GM23338 (cell line): Measurements from ENCODE around the gene PRTFDC1. TPM values are rescaled to one million over a fixed set of nuclear protein-coding genes. Genes with fewer than 3 reads are reported as not detected.

Source experiments
- ATAC-seq: fragments of 200-7000 bp; cut with Tn5 transposase; 3 replicates; pipeline ENCODE4 v1.9.1; 2020
- DNase-seq: peaks from one replicate; pipeline ENCODE4 v3.0.0-alpha.2; 2015; ENCODE audit warnings: low spot score
- H2AFZ ChIP-seq: fragments of 200-600 bp; sonication (generic); 2 replicates; pipeline ENCODE4 v1.8.0; 2016; ENCODE audit warnings: antibody characterized with exemption, mild to moderate bottlenecking, moderate library complexity
- H3F3A ChIP-seq: fragments of 200-600 bp; sonication (generic); replicated peaks from 2 replicates; pipeline ENCODE4 v1.8.0; 2017; ENCODE audit warnings: antibody characterized with exemption, mixed run types, low read depth
- H3K27ac ChIP-seq: fragments of 200-600 bp; sonication (generic); 2 replicates; pipeline ENCODE4 v1.6.1; 2016; ENCODE audit warnings: low read depth
- H3K27me3 ChIP-seq: fragments of 200-600 bp; sonication (generic); 2 replicates; pipeline ENCODE4 v1.8.0; 2016; ENCODE audit warnings: mild to moderate bottlenecking, mixed run types, moderate library complexity; ENCODE audit not compliant: insufficient read depth
- H3K36me3 ChIP-seq: fragments of 200-600 bp; sonication (generic); 2 replicates; pipeline ENCODE4 v1.8.0; 2016; ENCODE audit warnings: mild to moderate bottlenecking; ENCODE audit not compliant: insufficient read depth
- H3K4me1 ChIP-seq: fragments of 200-600 bp; sonication (generic); 2 replicates; pipeline ENCODE4 v1.8.0; 2016; ENCODE audit warnings: mild to moderate bottlenecking, moderate library complexity; ENCODE audit not compliant: insufficient read depth
- H3K4me2 ChIP-seq: fragments of 200-600 bp; sonication (generic); 2 replicates; pipeline ENCODE4 v1.7.1; 2017; ENCODE audit warnings: mixed run types
- H3K4me3 ChIP-seq: fragments of 200-600 bp; sonication (generic); 2 replicates; pipeline ENCODE4 v1.6.1; 2016; ENCODE audit warnings: mixed run types
- H3K79me2 ChIP-seq: fragments of 200-600 bp; sonication (generic); replicated peaks from 2 replicates; pipeline ENCODE4 v1.8.0; 2017; ENCODE audit warnings: mild to moderate bottlenecking; ENCODE audit not compliant: insufficient read depth
- H3K9me2 ChIP-seq: fragments of 200-600 bp; sonication (generic); 2 replicates; pipeline ENCODE4 v1.8.0; 2017; ENCODE audit not compliant: insufficient read depth
- H4K20me1 ChIP-seq: fragments of 200-600 bp; sonication (generic); replicated peaks from 2 replicates; pipeline ENCODE4 v1.8.0; 2017; ENCODE audit warnings: mild to moderate bottlenecking; ENCODE audit not compliant: insufficient read depth
- H3K27ac Mint-ChIP-seq: 2 replicates; pipeline ENCODE4 v1.8.0; 2020; ENCODE audit warnings: inconsistent platforms, mild to moderate bottlenecking, moderate library complexity, mixed read lengths
- H3K27me3 Mint-ChIP-seq: 3 replicates; pipeline ENCODE4 v1.8.0; 2022; ENCODE audit warnings: low read depth, mild to moderate bottlenecking, moderate library complexity, mixed read lengths, inconsistent platforms; ENCODE audit not compliant: insufficient read depth, poor library complexity
- H3K36me3 Mint-ChIP-seq: 3 replicates; pipeline ENCODE4 v1.8.0; 2021; ENCODE audit warnings: low read depth, mild to moderate bottlenecking, inconsistent platforms, moderate library complexity, mixed read lengths
- H3K4me1 Mint-ChIP-seq: 3 replicates; pipeline ENCODE4 v1.8.0; 2020; ENCODE audit warnings: mild to moderate bottlenecking, inconsistent platforms, mixed read lengths
- H3K4me3 Mint-ChIP-seq: 3 replicates; pipeline ENCODE4 v1.8.0; 2021; ENCODE audit warnings: moderate library complexity, mild to moderate bottlenecking, inconsistent platforms, mixed read lengths
- H3K9me3 Mint-ChIP-seq: 3 replicates; pipeline ENCODE4 v1.8.0; 2020; ENCODE audit warnings: moderate library complexity, mild to moderate bottlenecking, inconsistent platforms, mixed read lengths
- CREB1 ChIP-seq: fragments of 250-450 bp; sonication (Bioruptor Pico); IDR thresholded peaks from 2 replicates; pipeline ENCODE4 v1.5.0; 2020; ENCODE audit warnings: low read depth, mild to moderate bottlenecking, moderate library complexity
- CTCF ChIP-seq, 2 experiments: fragments of 200-600 bp in 1 of 2; sonication (generic) in 1 of 2; conservative IDR thresholded peaks; 2 replicates each; pipeline versions ENCODE4 v1.5.1 to v1.6.1; 2016 to 2017; ENCODE audit warnings: antibody characterized with exemption in 2 of 2, low read depth in 2 of 2, mild to moderate bottlenecking in 2 of 2, moderate library complexity in 1 of 2
- EZH2 ChIP-seq: fragments of 200-600 bp; sonication (generic); IDR thresholded peaks from one replicate; pipeline ENCODE4 v1.8.0; 2017; ENCODE audit warnings: antibody characterized with exemption, mild to moderate bottlenecking, low read depth; ENCODE audit not compliant: unreplicated experiment
- EZH2phosphoT487 ChIP-seq: fragments of 200-600 bp; sonication (generic); IDR thresholded peaks from one replicate; pipeline ENCODE4 v1.8.1; 2018; ENCODE audit warnings: antibody characterized with exemption; ENCODE audit not compliant: unreplicated experiment
- JUNB ChIP-seq: IDR thresholded peaks from one replicate; pipeline ENCODE4 v1.6.1; 2016; ENCODE audit warnings: antibody characterized with exemption; ENCODE audit not compliant: unreplicated experiment
- NANOG ChIP-seq: IDR thresholded peaks from 2 replicates; pipeline ENCODE4 v1.6.1; 2016; ENCODE audit warnings: antibody characterized with exemption, borderline replicate concordance
- POLR2AphosphoS5 ChIP-seq: IDR thresholded peaks from 2 replicates; pipeline ENCODE4 v1.6.1; 2016; ENCODE audit warnings: antibody characterized with exemption, low read depth
- STAT1 ChIP-seq: IDR thresholded peaks from one replicate; pipeline ENCODE4 v1.6.1; 2016; ENCODE audit warnings: antibody characterized with exemption; ENCODE audit not compliant: unreplicated experiment
- ZNF114 ChIP-seq: fragments of 250-450 bp; sonication (Bioruptor Pico); IDR thresholded peaks from 2 replicates; pipeline ENCODE4 v1.5.0; 2020; ENCODE audit warnings: mild to moderate bottlenecking, moderate library complexity
- ZNF331 ChIP-seq: fragments of 250-450 bp; sonication (Bioruptor Pico); IDR thresholded peaks from 2 replicates; pipeline ENCODE4 v1.5.0; 2020; ENCODE audit warnings: low read depth, mild to moderate bottlenecking, moderate library complexity
- polyA plus RNA-seq: library from polyadenylated mRNA; unstranded; fragments of >200 nt; fragmentation: Nextera tagmentation; extraction: Ambion mirVana; gene quantifications from 2 replicates; pipeline ENCODE4 v1.2.1, GENCODE V29; 2016
- total RNA-seq: library from RNA; depleted of rRNA; stranded (reverse); fragments of >200 nt; shearing (Covaris generic); gene quantifications from 2 replicates; pipeline ENCODE4 v1.2.3, GENCODE V29; 2014
- TF ChIP-seq, protein P1 (sequence below): IDR thresholded peaks from 2 replicates; pipeline ENCODE4 v1.6.1; 2016; ENCODE audit warnings: antibody characterized with exemption
- TF ChIP-seq, protein P2 (sequence below): fragments of 250-450 bp; sonication (Bioruptor Pico); IDR thresholded peaks from 2 replicates; pipeline ENCODE4 v1.5.0; 2020; ENCODE audit warnings: mild to moderate bottlenecking, moderate library complexity
- TF ChIP-seq, protein P3 (sequence below): IDR thresholded peaks from one replicate; pipeline ENCODE4 v1.6.1; 2018; ENCODE audit warnings: antibody characterized with exemption; ENCODE audit not compliant: unreplicated experiment

PRTFDC1 gene
- total and polyA plus RNA-seq, 2 experiments from 2014 or later = 7.9 to 9.1 TPM

DNA sequence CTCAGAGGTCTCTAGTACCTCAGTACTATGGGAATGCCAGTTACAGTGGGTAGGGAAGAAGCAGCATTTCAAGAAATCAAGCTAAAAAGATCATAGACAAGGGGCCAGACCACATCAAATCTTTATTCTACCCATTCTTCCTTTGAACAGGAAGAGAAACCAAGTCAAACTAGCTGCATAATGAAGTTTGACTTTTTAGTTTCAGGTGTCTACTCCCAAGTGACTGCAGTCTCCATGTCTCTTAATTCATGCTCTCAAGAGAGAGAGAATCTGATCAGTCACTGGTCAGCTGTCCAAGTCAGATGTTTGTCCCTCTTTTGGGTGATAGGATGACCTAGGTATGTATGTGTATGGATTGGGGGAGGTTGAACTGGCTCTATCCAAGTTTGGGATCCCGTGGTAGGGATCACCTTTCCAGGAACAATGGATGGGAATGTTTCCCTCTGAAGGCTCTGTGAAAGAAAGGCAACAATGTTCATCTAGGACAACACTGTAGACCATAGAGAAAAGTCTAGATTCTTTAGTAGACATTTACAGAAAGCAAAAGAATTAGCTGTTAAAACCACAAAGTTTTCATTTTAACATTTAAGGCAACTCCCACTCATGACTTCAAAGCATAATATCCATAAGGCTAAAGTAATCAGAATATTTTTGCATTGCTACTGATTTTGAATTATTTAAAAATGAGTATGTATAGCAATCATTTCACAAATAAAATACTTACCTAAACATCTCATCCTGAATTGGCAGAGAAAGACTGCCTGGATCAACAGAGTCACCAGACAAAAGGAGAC is 30.1 kb upstream of the PRTFDC1 start:
- Histone ChIP-seq H3K4me1 (no peaks in the 10 kb centered on the region), H3K4me2 (no peak overlapping the region), H2AFZ (no peak overlapping the region), H3F3A (no peaks in the 10 kb centered on the region), H3K27me3 (no peaks in the 10 kb centered on the region), H3K79me2 (no peaks in the 10 kb centered on the region), H3K36me3 (no peaks in the 10 kb centered on the region), H3K4me3 (no peak overlapping the region), H3K27ac (no peak overlapping the region), H3K9me2 (peaks cover 8% of the 10 kb centered on the region; the same call in 1 of the 2 replicates), H4K20me1 (no peaks in the 10 kb centered on the region)
- no peak overlapping the region for H3K4me3 Mint-ChIP-seq
- no peak overlapping the region for H3K27ac Mint-ChIP-seq
- DNase-seq (no peak), ATAC-seq (no peak)
- H3K36me3 Mint-ChIP-seq = no peaks in the 10 kb centered on the region
- H3K4me1 Mint-ChIP-seq = peaks cover 3% of the 10 kb centered on the region; the same call in 2 of the 3 replicates
- TF ChIP-seq, protein P1, sequence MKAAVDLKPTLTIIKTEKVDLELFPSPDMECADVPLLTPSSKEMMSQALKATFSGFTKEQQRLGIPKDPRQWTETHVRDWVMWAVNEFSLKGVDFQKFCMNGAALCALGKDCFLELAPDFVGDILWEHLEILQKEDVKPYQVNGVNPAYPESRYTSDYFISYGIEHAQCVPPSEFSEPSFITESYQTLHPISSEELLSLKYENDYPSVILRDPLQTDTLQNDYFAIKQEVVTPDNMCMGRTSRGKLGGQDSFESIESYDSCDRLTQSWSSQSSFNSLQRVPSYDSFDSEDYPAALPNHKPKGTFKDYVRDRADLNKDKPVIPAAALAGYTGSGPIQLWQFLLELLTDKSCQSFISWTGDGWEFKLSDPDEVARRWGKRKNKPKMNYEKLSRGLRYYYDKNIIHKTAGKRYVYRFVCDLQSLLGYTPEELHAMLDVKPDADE = no peak
- TF ChIP-seq, protein P2, sequence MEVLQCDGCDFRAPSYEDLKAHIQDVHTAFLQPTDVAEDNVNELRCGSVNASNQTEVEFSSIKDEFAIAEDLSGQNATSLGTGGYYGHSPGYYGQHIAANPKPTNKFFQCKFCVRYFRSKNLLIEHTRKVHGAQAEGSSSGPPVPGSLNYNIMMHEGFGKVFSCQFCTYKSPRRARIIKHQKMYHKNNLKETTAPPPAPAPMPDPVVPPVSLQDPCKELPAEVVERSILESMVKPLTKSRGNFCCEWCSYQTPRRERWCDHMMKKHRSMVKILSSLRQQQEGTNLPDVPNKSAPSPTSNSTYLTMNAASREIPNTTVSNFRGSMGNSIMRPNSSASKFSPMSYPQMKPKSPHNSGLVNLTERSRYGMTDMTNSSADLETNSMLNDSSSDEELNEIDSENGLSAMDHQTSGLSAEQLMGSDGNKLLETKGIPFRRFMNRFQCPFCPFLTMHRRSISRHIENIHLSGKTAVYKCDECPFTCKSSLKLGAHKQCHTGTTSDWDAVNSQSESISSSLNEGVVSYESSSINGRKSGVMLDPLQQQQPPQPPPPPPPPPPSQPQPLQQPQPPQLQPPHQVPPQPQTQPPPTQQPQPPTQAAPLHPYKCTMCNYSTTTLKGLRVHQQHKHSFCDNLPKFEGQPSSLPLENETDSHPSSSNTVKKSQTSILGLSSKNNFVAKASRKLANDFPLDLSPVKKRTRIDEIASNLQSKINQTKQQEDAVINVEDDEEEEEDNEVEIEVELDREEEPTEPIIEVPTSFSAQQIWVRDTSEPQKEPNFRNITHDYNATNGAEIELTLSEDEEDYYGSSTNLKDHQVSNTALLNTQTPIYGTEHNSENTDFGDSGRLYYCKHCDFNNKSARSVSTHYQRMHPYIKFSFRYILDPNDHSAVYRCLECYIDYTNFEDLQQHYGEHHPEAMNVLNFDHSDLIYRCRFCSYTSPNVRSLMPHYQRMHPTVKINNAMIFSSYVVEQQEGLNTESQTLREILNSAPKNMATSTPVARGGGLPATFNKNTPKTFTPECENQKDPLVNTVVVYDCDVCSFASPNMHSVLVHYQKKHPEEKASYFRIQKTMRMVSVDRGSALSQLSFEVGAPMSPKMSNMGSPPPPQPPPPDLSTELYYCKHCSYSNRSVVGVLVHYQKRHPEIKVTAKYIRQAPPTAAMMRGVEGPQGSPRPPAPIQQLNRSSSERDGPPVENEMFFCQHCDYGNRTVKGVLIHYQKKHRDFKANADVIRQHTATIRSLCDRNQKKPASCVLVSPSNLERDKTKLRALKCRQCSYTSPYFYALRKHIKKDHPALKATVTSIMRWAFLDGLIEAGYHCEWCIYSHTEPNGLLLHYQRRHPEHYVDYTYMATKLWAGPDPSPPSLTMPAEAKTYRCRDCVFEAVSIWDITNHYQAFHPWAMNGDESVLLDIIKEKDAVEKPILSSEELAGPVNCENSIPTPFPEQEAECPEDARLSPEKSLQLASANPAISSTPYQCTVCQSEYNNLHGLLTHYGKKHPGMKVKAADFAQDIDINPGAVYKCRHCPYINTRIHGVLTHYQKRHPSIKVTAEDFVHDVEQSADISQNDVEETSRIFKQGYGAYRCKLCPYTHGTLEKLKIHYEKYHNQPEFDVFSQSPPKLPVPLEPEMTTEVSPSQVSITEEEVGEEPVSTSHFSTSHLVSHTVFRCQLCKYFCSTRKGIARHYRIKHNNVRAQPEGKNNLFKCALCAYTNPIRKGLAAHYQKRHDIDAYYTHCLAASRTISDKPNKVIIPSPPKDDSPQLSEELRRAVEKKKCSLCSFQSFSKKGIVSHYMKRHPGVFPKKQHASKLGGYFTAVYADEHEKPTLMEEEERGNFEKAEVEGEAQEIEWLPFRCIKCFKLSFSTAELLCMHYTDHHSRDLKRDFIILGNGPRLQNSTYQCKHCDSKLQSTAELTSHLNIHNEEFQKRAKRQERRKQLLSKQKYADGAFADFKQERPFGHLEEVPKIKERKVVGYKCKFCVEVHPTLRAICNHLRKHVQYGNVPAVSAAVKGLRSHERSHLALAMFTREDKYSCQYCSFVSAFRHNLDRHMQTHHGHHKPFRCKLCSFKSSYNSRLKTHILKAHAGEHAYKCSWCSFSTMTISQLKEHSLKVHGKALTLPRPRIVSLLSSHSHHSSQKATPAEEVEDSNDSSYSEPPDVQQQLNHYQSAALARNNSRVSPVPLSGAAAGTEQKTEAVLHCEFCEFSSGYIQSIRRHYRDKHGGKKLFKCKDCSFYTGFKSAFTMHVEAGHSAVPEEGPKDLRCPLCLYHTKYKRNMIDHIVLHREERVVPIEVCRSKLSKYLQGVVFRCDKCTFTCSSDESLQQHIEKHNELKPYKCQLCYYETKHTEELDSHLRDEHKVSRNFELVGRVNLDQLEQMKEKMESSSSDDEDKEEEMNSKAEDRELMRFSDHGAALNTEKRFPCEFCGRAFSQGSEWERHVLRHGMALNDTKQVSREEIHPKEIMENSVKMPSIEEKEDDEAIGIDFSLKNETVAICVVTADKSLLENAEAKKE (CRISPR knock-in tag) = no peak
- TF ChIP-seq JUNB (no peak), NANOG (no peak), CREB1 (CRISPR knock-in tag) (no peak), EZH2phosphoT487 (no peak), POLR2AphosphoS5 (no peak), EZH2 (no peak), CTCF (conservative IDR thresholded peaks at IDR 0.05; ENCODE audit: low read depth in 2 of 2) (no peak), ZNF114 (CRISPR knock-in tag) (no peak), STAT1 (no peak), ZNF331 (CRISPR knock-in tag) (no peak)
- TF ChIP-seq, protein P3, sequence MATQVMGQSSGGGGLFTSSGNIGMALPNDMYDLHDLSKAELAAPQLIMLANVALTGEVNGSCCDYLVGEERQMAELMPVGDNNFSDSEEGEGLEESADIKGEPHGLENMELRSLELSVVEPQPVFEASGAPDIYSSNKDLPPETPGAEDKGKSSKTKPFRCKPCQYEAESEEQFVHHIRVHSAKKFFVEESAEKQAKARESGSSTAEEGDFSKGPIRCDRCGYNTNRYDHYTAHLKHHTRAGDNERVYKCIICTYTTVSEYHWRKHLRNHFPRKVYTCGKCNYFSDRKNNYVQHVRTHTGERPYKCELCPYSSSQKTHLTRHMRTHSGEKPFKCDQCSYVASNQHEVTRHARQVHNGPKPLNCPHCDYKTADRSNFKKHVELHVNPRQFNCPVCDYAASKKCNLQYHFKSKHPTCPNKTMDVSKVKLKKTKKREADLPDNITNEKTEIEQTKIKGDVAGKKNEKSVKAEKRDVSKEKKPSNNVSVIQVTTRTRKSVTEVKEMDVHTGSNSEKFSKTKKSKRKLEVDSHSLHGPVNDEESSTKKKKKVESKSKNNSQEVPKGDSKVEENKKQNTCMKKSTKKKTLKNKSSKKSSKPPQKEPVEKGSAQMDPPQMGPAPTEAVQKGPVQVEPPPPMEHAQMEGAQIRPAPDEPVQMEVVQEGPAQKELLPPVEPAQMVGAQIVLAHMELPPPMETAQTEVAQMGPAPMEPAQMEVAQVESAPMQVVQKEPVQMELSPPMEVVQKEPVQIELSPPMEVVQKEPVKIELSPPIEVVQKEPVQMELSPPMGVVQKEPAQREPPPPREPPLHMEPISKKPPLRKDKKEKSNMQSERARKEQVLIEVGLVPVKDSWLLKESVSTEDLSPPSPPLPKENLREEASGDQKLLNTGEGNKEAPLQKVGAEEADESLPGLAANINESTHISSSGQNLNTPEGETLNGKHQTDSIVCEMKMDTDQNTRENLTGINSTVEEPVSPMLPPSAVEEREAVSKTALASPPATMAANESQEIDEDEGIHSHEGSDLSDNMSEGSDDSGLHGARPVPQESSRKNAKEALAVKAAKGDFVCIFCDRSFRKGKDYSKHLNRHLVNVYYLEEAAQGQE = no peak
- H3K27me3 Mint-ChIP-seq = peaks cover 2% of the 10 kb centered on the region
- H3K9me3 Mint-ChIP-seq = no peaks in the 10 kb centered on the region; the same call in 2 of the 3 replicates
